Ishikawa (cell line): ENCODE data around the gene DHRS7.

Source experiments
- CEBPB ChIP-seq: IDR thresholded peaks from 2 replicates; pipeline ENCODE4 v1.6.1; 2012
- EGR1 ChIP-seq: IDR thresholded peaks from 2 replicates; pipeline ENCODE4 v1.6.1; 2012
- EP300 ChIP-seq: IDR thresholded peaks from 2 replicates; pipeline ENCODE4 v1.6.1; 2012; ENCODE audit warnings: borderline replicate concordance
- FOXM1 ChIP-seq: IDR thresholded peaks from 2 replicates; pipeline ENCODE4 v1.6.1; 2012; ENCODE audit warnings: low read depth, borderline replicate concordance
- MAX ChIP-seq: IDR thresholded peaks from 2 replicates; pipeline ENCODE4 v1.6.1; 2012
- RAD21 ChIP-seq: IDR thresholded peaks from 2 replicates; pipeline ENCODE4 v1.6.1; 2012; ENCODE audit warnings: low read depth
- REST ChIP-seq: IDR thresholded peaks from 2 replicates; pipeline ENCODE4 v1.6.1; 2012; ENCODE audit warnings: low read depth, mild to moderate bottlenecking
- TAF1 ChIP-seq: IDR thresholded peaks from 2 replicates; pipeline ENCODE4 v1.6.1; 2012; ENCODE audit warnings: low read depth, mild to moderate bottlenecking
- YY1 ChIP-seq: IDR thresholded peaks from 2 replicates; pipeline ENCODE4 v1.6.1; 2012; ENCODE audit warnings: low read depth

- TF ChIP-seq REST, result no peak
- TF ChIP-seq TAF1, result no peak
- TF ChIP-seq RAD21, result no peak
- no peak for TF ChIP-seq EP300
- TF ChIP-seq EGR1, result no peak
- no peak for TF ChIP-seq MAX
- no peak for TF ChIP-seq CEBPB
- TF ChIP-seq FOXM1, result no peak
- no peak for TF ChIP-seq YY1
These were observed 39.9 kb upstream of the DHRS7 start for GRCh38 chr14:60204843-60205774.
